Endothelial cell of umbilical vein (primary cell): ENCODE data around the gene CMTM8. TPM values are rescaled to one million over a fixed set of nuclear protein-coding genes. Genes with fewer than 3 reads are reported as not detected.

ENCODE experiments used
- BruUV-seq: library from RNA; stranded (reverse); fragments of 400-500 nt; replicated peaks from 2 replicates; lab custom pipeline; 2021; lab: Mats Ljungman, UMichigan
- CTCF ChIA-PET: fragments of 300-600, 350-600 bp; sonication (Branson Sonifier 250); formaldehyde crosslinking; loops from one replicate; lab custom pipeline; 2021; ENCODE audit warnings: antibody characterized with exemption, inconsistent platforms; lab: Charles Lee
- POLR2A ChIA-PET: fragments of 300-600, 350-600 bp; sonication (Branson Sonifier 250); formaldehyde crosslinking; loops from one replicate; lab custom pipeline; 2021; ENCODE audit warnings: antibody characterized with exemption, inconsistent platforms; lab: Charles Lee
- DNase-seq: peaks from one replicate; pipeline ENCODE4 v3.0.0-alpha.2; 2011; ENCODE audit warnings: low read depth, low spot score
- FAIRE-seq: peaks from 2 replicates; lab custom pipeline; 2011; peaks lifted over from hg19 to GRCh38; lab: Jason Lieb, UNC
- H2AFZ ChIP-seq: 2 replicates; pipeline ENCODE4 v1.6.0; 2012; ENCODE audit warnings: low read depth, low read length, control low read depth, inconsistent platforms
- H3K27ac ChIP-seq: 2 replicates; pipeline ENCODE4 v1.5.1; 2011; ENCODE audit warnings: low read depth, mild to moderate bottlenecking, control low read depth, low read length, moderate library complexity; ENCODE audit not compliant: insufficient read depth
- H3K27me3 ChIP-seq, 2 experiments: 2 replicates each; pipeline versions ENCODE4 v1.6.0 to v1.6.1; 2011; ENCODE audit warnings: low read length in 2 of 2, mixed read lengths in 1 of 2; ENCODE audit not compliant: control insufficient read depth in 2 of 2, insufficient read depth in 2 of 2
- H3K36me3 ChIP-seq, 2 experiments: 2 replicates in 1 of 2; 3 replicates in 1 of 2; pipeline ENCODE4 v1.5.1; 2011; ENCODE audit warnings: low read length in 2 of 2, mild to moderate bottlenecking in 1 of 2, moderate library complexity in 1 of 2; ENCODE audit not compliant: control insufficient read depth in 2 of 2, insufficient read depth in 2 of 2; ENCODE audit errors: extremely low read depth in 1 of 2
- H3K4me1 ChIP-seq: 3 replicates; pipeline ENCODE4 v1.5.1; 2011; ENCODE audit warnings: mild to moderate bottlenecking, low read length; ENCODE audit not compliant: control insufficient read depth, insufficient read depth; ENCODE audit errors: extremely low read depth
- H3K4me2 ChIP-seq: 2 replicates; pipeline ENCODE4 v1.6.1; 2011; ENCODE audit warnings: low read length, control low read depth, mixed read lengths; ENCODE audit not compliant: insufficient read depth
- H3K4me3 ChIP-seq, 3 experiments: fragments of 200-600 bp in 1 of 3; sonication (generic), shearing (Covaris generic) in 1 of 3; replicated peaks in 1 of 3; 2 replicates each; pipeline ENCODE4 v1.5.1; 2011 to 2016; ENCODE audit warnings: control low read depth in 3 of 3, low read length in 3 of 3, mild to moderate bottlenecking in 2 of 3, inconsistent platforms in 1 of 3, low read depth in 1 of 3, moderate library complexity in 1 of 3; ENCODE audit not compliant: insufficient read depth in 1 of 3
- H3K79me2 ChIP-seq: 2 replicates; pipeline ENCODE4 v1.6.0; 2012; ENCODE audit warnings: low read length, inconsistent platforms; ENCODE audit not compliant: control insufficient read depth, insufficient read depth
- H3K9ac ChIP-seq: replicated peaks from 2 replicates; pipeline ENCODE3; 2011; ENCODE audit warnings: low read length, control low read depth; ENCODE audit not compliant: insufficient read depth; ENCODE audit errors: extremely low read depth
- H3K9me1 ChIP-seq: replicated peaks from 3 replicates; pipeline ENCODE4 v1.6.0; 2011; ENCODE audit warnings: mild to moderate bottlenecking, low read length; ENCODE audit not compliant: control insufficient read depth, insufficient read depth; ENCODE audit errors: extremely low read depth
- H3K9me3 ChIP-seq: replicated peaks from 2 replicates; pipeline ENCODE4 v1.5.1; 2012; ENCODE audit warnings: low read length, inconsistent platforms; ENCODE audit not compliant: control insufficient read depth, insufficient read depth
- H4K20me1 ChIP-seq: replicated peaks from 2 replicates; pipeline ENCODE3; 2011; ENCODE audit warnings: mild to moderate bottlenecking, low read length; ENCODE audit not compliant: control insufficient read depth, insufficient read depth; ENCODE audit errors: extremely low read depth
- EZH2 ChIP-seq: IDR thresholded peaks from 2 replicates; pipeline ENCODE4 v1.6.1; 2012; ENCODE audit warnings: borderline replicate concordance, low read depth, mild to moderate bottlenecking, moderate library complexity, low read length, inconsistent platforms; ENCODE audit not compliant: severe bottlenecking
- FOS ChIP-seq: IDR thresholded peaks from 2 replicates; pipeline ENCODE4 v1.6.1; 2011; ENCODE audit warnings: mild to moderate bottlenecking, low read length, moderate library complexity, borderline replicate concordance; ENCODE audit not compliant: insufficient read depth
- GATA2 ChIP-seq: IDR thresholded peaks from 2 replicates; pipeline ENCODE4 v1.7.0; 2011; ENCODE audit warnings: low read depth, mild to moderate bottlenecking, moderate library complexity, mixed read lengths, low read length; ENCODE audit not compliant: insufficient read length, insufficient read depth
- JUN ChIP-seq: IDR thresholded peaks from 2 replicates; pipeline ENCODE4 v1.6.1; 2011; ENCODE audit warnings: borderline replicate concordance, low read depth; ENCODE audit not compliant: insufficient read length, insufficient read depth
- MYC ChIP-seq: IDR thresholded peaks from one replicate; pipeline ENCODE4 v1.6.1; 2011; ENCODE audit warnings: mild to moderate bottlenecking, low read depth, low read length
- POLR2A ChIP-seq: IDR thresholded peaks from 2 replicates; pipeline ENCODE4 v1.6.1; 2012; ENCODE audit warnings: low read depth, mild to moderate bottlenecking, control low read depth, low read length
- POLR2AphosphoS5 ChIP-seq: IDR thresholded peaks from 2 replicates; pipeline ENCODE4 v1.6.1; 2012; ENCODE audit warnings: low read depth, mild to moderate bottlenecking, control low read depth, low read length, moderate library complexity; ENCODE audit not compliant: insufficient read depth
- dilution Hi-C: fragments of 300-500 bp; cut with MboI; formaldehyde crosslinking; loops from one replicate; pipeline ENCODE4 v1.15.0; 2019; ENCODE audit warnings: low sequenced_read_pairs; ENCODE audit not compliant: extremely low pct_ligation_motif_present
- intact Hi-C: fragments of 100-400 bp; cut with micrococcal nuclease; formaldehyde crosslinking; loops from one replicate; pipeline ENCODE4 v1.10.0; 2022
- polyA plus RNA-seq, 4 experiments: library from polyadenylated mRNA; depleted of rRNA in 3 of 4; stranded (reverse) in 3 of 4; unstranded in 1 of 4; fragments of >200 nt; gene quantifications; 2 replicates each; pipeline versions ENCODE4 v1.2.1 to v1.2.3, GENCODE V29; 2011 to 2012; ENCODE audit warnings: missing spikeins in 1 of 4
- total RNA-seq: library from RNA; stranded (reverse); gene quantifications from 2 replicates; pipeline ENCODE4 v1.2.3, GENCODE V29; 2021
- TF ChIP-seq, protein P1 (sequence below): IDR thresholded peaks from 2 replicates; pipeline ENCODE4 v1.6.1; 2011; ENCODE audit not compliant: insufficient read depth, insufficient read length
- TF ChIP-seq, protein P2 (sequence below), 2 donors: IDR thresholded peaks; 1 replicate in 1 of 2; 2 replicates in 1 of 2; pipeline ENCODE4 v1.5.1; 2011; ENCODE audit warnings: low read length in 2 of 2, mild to moderate bottlenecking in 2 of 2, moderate library complexity in 2 of 2, control low read depth in 1 of 2, inconsistent platforms in 1 of 2, low read depth in 1 of 2; ENCODE audit not compliant: insufficient read depth in 1 of 2; ENCODE audit errors: extremely low read depth in 1 of 2

CMTM8 gene
- total and polyA plus RNA-seq, 2 donors (not counting 3 experiments of a cell fraction or from before 2014, with no cell fraction given), result 7.3 to 11.9 TPM

DNA sequence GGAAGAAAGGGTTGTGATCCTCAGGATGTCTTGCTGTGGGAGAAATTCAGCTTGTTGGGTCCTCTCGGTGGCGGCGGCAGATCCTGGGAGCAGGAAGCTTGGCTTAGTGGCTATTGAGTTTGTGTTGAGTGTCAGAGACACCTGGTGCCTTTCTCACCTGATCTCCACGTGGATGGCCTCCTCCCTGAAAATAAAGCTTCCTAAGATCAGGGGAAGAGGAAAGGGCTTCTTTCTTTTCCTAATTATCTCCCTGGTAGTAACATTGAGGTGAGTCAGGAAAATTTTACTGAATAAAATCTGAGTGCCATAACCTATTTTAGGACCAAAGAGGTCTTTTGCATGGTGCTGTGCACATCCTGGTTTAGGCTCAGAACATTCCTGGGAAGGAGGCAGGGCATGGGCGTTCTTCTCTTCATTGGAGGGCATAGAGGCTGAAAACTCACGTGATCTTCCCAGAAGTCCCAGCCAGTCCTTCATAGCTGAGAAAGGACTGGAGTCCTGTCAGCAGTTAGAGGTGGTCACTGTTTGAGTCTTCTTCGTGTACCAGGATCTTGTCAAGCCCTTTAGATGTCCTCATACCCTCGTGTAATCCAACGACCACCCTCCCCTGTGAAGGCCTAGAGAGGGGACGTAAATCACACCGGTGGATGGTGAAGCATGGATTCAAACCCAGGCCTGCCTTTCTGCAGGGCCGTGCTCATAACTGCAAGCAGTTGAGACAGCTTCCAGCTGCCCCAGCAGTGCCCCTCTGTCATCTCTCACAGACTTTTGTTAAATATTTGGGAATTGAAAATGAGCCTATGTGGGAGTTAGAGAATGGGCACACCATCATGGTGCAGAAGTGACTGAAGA is 1.1 kb downstream of the CMTM8 start:
- H3K9me1 ChIP-seq, result no peaks in the 10 kb centered on the region
- ChIA-PET CTCF (interaction anchor here (0.8 to 2.4 kb wide), 22 partner anchors 10 to 422 kb away, joined by 3 to 27 read pairs (median 5); no protein-coding TSS in a partner anchor), POLR2A (interaction anchor here (0.6 kb wide), 1 partner anchor 9 kb away, joined by 12 read pairs; no protein-coding TSS in a partner anchor)
- H3K4me2 ChIP-seq, result peak overlapping the region; percentile 74
- H4K20me1 ChIP-seq, result no peaks in the 10 kb centered on the region
- FAIRE-seq (peak; percentile 75), DNase-seq (peak; percentile 26)
- TF ChIP-seq EZH2 (no peak), POLR2AphosphoS5 (no peak), POLR2A (no peak), FOS (no peak), JUN (no peak), MYC (no peak), GATA2 (no peak)
- TF ChIP-seq, protein P1, sequence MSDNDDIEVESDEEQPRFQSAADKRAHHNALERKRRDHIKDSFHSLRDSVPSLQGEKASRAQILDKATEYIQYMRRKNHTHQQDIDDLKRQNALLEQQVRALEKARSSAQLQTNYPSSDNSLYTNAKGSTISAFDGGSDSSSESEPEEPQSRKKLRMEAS, result no peak
- TF ChIP-seq, protein P2, sequence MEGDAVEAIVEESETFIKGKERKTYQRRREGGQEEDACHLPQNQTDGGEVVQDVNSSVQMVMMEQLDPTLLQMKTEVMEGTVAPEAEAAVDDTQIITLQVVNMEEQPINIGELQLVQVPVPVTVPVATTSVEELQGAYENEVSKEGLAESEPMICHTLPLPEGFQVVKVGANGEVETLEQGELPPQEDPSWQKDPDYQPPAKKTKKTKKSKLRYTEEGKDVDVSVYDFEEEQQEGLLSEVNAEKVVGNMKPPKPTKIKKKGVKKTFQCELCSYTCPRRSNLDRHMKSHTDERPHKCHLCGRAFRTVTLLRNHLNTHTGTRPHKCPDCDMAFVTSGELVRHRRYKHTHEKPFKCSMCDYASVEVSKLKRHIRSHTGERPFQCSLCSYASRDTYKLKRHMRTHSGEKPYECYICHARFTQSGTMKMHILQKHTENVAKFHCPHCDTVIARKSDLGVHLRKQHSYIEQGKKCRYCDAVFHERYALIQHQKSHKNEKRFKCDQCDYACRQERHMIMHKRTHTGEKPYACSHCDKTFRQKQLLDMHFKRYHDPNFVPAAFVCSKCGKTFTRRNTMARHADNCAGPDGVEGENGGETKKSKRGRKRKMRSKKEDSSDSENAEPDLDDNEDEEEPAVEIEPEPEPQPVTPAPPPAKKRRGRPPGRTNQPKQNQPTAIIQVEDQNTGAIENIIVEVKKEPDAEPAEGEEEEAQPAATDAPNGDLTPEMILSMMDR (IDR thresholded peaks at IDR 0.05; ENCODE audit: extremely low read depth in 1 of 2, insufficient read depth in 1 of 2, low read depth in 1 of 2, low read length in 2 of 2), result no peak
- H3K27ac ChIP-seq, result no peak overlapping the region
- no peaks in the 10 kb centered on the region for H3K9me3 ChIP-seq
- no peaks in the 10 kb centered on the region for H3K27me3 ChIP-seq
- dilution Hi-C loops (no loop called here), intact Hi-C loops (loop anchor here (1.0 to 5.0 kb wide), 4 partner anchors 12 to 331 kb away; partner anchors contain the start of gene DYNC1LI1)
- peaks cover 15% of the 10 kb centered on the region for H3K4me1 ChIP-seq
- no peaks in the 10 kb centered on the region for H3K79me2 ChIP-seq
- peak overlapping the region; percentile 38 for H2AFZ ChIP-seq
- peak overlapping the region; percentile 67 to 78 (median 70) for H3K4me3 ChIP-seq
- TSS peak; percentile 22 for BruUV-seq
- H3K36me3 ChIP-seq, result no peaks in the 10 kb centered on the region
- peak overlapping the region; percentile 33 for H3K9ac ChIP-seq
